GM18517 (cell line): ENCODE measurements around the gene ANKRD22.

Source experiments
- ATAC-seq: cut with Tn5 transposase; IDR thresholded peaks from one replicate; pipeline ENCODE4 v1.9.1; 2021; ENCODE audit warnings: mild to moderate bottlenecking, moderate library complexity; ENCODE audit not compliant: unreplicated experiment

ANKRD22 gene

DNA sequence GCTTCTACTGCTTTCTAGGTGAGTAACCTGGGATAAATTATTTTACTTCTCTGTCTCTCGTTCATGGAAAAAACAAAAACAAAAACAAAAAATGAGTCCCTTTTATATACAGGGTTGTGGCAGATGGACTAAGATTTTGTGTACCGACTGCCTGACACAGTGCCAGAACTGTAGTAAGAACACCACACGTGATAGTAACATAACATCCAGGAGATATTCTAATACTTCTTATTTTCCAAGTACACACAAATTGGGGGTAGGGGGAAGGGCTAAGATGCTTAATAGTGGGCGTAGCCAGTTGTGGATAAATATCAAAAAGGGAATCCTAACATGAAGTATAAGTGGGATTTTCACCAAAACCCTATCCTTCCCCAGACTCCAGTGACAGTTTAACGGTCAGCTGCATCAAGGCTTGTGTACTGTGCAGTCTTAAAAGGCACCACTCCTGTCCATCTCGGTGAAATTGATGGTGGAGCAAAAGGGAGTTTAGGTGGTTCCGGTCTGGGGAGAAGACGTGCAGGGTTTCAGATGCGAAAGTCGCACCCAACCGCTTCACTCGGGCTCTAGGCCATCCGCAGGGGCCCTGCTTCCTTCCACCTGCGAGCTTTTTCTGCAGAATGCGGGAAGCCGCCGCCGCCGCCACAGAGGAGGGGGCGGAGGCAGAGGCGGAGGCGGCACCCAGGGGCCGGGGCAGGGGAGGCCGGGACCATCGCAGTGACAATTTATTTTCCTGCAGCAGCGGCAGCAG is 28.1 kb upstream of the ANKRD22 start, which contains the start of gene STAMBPL1:
STAMBPL1 (plus strand) TSS at position 712 of the 748 bp plus-strand sequence. CDS start 21,464 bp downstream, outside the sequence.
- ATAC-seq: peak; percentile 45

DNA sequence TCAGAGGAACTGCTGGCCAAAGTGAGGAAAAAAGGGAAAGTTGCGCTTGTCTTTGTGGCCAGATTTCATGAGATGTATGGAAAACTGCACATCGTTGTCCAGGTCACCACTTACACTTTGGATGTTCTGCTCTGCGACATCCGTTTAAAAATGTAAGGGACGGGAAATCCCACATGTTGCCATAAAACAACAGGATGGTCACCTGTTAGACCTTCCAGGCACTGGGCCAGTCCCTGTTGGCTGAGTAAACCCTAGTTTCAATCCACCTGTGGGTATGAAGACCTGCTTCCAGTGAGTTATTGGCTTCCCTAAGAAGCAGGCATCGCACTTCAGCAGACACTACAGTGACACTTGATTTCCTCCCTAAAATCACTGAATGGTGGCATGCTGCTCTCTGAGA is 25.7 kb upstream of the ANKRD22 start:
- ATAC-seq: no peak

DNA sequence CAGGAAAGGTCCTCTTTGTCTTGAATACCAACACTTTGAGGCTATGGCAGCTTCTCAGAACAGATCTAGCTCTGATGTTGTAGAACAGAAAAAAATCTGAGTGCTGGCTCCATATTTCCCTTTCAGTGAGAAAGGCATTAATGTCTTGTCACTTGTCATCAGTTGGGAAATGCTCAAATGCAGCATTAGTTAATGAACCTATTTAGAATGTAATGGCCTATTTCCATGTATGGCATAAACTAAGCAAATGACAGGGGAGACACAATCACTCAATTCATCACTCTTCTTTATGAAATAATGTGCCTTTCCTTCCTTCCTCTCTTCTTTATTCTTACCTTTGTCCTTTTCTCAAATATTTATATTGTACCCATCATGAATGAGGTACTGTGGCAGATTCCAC is 23.4 kb upstream of the ANKRD22 start:
- ATAC-seq: no peak

DNA sequence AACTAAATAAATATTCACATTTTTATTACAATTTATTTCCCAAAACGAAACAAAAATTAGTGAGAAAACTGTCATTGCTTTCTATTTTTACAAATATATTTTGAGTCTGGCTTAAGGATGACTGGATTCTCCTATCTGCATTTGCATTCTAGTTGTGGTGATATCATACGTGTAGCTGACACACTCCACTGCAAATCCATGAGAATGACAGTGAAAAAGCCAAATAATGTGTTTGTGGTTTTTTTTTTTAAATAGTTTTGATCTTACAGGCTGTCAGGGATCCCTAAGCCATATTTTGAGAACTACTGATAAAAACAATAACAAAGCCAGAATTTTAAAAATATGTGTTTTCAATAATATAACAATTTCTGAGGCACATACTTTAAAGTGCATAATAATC is 22.6 kb upstream of the ANKRD22 start:
- ATAC-seq: no peak

DNA sequence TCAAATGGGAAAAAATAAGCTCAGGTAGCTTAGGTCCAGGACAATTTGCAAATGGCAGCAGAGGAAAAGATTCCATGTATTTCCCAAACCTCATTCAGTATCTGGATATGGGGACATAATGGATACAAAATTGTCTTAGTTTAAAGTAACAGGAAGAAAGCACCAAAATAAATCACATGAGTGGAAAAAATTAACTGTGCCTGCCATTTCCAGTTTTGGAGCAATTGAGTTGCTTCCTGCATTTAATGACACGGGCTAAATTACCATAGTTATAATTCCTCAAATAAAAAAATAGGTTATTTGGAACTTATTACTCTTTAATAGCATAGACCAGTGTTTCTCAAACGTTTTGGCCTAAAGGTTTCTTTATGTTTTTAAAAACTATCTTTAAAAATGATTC is 22.1 kb upstream of the ANKRD22 start:
- no peak for ATAC-seq

DNA sequence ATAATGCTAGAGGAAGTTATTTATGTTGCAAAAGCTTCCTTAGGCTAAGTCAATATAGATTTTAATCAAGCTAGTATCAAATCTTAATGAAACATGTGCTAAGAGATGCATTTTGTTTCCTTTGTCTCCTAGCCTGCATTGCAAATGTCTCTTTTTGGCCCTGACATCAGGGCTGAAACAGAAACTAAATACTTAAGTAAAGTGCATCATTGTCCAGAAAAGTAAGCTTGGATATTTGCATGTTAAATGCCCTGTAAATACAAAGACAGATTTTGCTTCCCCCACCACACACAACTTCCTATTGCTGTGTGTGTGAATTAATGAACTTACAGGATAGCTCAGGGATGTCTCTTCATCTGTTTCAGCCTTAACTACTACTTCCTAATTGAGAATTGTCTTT is 18.4 kb upstream of the ANKRD22 start:
- no peak for ATAC-seq

DNA sequence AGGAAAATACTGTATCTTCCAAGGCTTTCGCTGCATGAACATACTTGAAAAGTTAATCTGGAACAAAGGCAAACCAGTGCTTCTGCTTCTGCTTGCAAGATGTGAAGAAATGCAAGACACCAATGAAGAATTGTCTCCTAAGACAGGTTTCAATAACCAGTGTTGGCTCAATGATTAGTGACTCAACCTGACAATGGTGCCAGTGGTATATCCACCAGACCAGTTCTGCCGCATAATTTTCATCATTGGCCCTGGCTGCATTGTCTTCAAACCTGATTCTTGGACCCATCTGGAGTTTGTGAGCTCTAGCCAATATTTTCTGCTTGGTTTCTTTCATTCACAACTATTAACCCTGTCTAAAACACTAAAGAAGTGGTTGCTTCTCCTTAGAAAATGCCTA is 14.8 kb upstream of the ANKRD22 start:
- no peak for ATAC-seq

DNA sequence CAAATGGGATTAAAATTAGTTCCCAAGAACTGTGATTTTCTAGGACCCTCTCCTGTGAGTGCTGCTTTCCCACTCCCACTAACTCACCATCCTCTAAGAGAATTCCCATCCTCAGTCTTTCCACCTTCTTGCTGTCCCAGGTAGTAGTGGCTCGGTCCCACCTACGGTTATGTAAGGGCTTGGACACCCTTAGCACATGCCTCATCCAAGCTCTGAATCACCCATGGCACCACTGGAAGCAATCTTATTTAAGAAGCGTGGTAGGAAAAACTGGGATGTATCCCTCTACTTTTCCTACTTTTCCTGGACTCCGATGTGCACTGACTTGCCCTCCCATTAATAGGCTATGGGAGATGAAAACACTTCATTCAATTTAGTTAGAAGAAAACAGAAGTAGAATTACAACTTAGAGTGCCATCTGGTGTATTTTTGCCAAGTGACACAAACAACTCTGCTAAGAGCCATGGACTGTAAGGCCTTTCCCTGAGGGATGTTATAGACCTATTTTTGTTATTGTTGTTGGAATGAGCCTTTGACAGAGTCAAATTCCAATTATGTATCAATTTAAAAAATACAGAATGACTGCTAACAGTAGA is 13.7 kb upstream of the ANKRD22 start:
- ATAC-seq: no peak

DNA sequence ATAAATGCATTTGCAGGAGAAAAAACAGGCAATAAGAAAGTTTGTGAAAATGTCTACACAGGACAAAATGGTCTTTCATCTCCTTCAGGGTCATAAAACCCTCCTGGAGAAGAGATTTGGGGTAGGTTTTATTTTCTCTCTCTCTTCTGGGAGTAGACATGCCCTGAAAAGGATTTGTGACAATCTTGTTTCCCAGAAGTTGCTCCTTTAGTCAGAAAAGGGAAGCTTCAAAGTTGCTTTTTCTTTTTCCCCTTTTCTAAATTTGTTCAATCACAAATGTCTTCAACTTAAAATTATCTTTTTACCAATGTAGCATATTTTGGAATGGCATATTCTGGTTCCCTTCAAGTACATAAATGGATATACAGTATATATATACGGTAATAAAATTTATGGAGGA is 9.4 kb upstream of the ANKRD22 start:
- no peak for ATAC-seq

DNA sequence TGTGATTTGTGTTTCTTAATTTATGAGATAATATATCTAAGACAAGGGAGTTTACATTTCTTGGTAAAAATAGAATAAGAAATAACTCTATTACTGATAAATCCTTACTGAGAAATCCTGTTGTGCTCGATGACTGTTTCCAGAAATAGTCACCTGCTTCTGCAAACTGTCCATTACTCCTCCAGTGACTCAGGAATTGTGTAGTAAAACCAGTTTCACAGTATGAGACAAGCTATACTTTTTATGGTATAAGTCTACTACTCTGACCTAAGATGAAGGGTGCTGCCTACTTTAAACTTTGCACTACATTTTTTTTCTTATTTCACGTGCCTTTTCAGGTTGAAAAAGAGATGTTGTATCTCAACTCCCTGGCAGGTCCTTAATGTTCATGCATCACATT is 6.8 kb upstream of the ANKRD22 start:
- no peak for ATAC-seq

DNA sequence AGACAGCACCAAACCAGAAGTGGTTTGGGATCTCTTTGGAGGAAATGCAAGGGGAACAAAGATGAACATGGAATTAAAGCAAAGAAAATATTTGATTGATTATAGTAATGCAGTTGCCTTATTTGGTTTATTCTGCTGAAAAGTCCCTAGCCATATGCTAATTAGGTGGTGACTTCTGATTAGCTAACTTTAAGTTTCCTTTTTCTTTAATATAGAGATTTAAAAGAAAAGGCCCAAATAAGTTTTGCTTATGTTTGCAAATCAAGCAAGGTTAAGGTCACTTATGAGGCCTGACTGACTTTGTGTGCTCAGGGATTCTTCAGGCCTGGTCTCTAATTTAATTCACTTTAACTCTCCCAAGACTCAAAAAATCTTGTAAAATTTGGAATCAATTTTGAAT is 6.2 kb upstream of the ANKRD22 start:
- ATAC-seq: no peak

DNA sequence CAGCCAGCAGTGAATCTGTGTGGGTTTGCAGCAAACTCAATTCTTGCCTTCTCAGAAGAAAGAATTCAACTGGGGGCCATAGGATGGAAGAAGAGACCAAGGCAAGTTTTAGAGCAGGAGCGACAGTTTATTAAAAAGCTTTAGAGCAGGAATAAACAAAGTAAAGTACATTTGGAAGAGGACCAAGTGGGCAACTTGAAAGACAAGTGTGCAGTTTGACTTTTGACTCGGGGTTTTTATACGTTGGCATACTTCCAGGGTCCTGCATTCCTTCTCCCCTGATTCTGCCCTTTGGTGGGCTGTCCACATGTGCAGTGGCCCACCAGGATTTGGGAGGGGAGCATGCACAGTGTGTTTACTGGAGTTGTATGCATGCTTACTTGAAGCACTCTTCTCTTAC is 3.0 kb upstream of the ANKRD22 start:
- no peak for ATAC-seq

DNA sequence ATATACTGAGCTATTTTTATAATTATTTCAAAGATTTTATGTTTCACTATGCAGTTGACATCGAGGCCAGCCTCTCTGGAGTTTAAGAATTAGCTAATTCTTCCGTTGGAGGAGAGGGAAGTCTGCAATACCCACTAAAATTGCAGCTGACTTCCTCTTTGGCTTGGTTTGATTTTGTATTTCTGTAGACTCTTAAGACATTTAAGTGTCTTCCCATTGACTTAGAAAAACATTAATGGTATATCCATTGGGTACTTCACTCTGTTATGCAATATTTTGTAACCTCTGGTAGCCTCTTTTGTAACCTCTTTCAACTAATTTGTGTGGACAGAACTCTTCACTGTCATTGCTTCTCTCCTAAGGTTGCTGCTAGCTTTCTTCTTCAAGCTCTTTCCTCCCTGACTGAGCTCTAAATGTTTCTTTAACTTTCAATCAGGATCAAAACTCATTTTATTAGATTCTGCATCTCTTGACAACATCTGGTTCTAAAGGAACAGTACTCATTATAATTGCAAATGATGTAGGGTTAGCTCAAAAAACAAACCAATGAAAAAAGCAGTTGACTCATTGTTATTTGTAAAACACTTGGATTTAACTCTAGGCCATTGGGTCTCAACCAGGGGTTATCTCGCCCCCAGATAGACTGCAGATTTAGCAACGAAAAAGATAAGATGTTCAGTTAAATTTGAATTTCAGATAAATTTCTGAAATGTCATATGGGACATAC is 1.7 kb upstream of the ANKRD22 start:
- ATAC-seq: no peak

DNA sequence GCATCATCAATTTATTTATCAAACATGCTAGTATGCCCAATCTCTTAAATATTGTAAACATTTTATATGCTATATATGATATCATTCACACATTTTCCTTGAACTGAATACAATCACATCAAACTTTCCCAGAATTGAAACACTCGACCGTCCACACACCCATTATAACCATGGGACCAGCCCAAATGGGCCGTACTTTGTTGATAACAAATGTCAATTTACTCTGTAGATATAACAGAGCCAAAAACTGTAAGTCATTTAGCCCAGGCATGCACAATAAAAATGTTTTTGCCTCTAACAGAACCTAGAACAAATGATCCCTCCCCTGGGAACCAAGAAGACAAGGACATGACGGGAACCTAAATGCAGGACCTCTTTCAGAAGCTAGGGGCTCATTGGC is 683 bp upstream of the ANKRD22 start:
- ATAC-seq: no peak

DNA sequence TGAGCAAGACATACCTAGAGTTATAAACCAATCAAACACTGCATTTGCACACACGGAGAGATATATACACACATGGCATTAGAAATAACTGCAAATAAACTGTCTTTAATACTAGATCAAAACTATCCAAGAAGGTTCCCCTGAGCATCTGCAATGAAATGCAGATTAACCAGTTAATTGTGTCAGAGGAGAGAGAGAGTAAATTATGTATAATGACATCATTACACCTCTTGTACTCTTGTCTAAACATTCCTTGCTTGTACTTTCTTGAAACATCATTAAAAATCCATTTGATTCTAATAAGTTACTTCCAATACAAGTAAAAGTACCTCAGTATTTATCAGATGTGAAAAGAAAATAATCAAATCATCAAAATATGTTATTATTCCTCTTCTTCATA is 932 bp downstream of the ANKRD22 start:
- no peak for ATAC-seq

DNA sequence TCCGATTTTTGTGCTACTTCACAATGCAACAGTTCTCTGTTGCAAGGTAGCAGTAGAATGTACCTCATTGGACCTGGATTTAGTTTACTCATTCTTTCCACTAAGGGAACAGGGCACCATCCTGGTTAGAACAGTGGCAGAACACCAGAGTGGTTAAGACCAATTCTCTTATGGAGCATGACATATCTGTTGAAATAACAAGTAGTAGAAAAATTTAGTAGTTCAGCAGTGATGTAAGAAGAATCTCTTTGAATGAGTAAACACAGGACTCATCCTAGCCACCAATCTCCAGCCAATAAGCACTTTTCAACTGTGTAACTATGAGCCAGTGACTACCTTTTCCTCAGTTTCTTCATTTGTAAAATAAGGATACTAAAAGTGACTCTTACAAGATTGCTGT is 2.4 kb downstream of the ANKRD22 start:
- ATAC-seq: no peak

DNA sequence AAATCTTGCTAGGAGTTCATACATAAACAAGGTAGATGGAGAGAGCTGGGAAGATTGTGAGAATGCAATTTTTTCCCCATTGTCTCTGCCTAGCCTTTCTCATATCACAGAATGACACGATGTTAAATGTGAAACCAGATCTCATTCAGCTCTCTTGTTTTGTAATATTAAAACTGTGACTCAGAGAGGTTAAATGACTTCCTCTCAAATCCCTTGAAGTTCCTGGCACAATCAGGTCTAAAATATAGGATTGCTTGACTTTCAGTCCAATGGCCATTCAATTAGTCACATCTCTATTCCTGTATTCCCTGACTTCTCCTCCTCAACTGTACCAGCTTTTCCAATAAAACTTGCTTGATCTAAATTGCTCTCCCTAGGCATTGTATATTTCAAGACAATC is 3.1 kb downstream of the ANKRD22 start:
- ATAC-seq: no peak

DNA sequence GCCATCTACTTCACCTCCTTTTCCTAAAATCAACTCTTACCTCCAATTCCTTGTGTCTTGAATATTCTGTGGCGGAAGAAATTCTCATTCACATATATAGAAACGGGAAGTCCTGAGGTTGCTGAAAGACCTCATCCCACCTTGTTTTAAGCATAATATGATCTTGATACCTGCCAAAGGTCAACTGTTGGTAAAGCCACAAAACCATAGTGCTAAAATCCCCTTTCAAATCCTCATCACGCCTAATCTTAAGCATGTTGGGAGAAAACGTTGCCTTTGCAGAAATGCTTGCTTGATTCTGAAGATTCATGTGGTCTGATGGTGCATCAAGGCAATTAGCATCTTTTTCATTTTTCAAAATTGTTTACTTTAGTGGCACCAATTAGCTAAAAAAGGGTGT is 8.5 kb downstream of the ANKRD22 start:
- no peak for ATAC-seq

DNA sequence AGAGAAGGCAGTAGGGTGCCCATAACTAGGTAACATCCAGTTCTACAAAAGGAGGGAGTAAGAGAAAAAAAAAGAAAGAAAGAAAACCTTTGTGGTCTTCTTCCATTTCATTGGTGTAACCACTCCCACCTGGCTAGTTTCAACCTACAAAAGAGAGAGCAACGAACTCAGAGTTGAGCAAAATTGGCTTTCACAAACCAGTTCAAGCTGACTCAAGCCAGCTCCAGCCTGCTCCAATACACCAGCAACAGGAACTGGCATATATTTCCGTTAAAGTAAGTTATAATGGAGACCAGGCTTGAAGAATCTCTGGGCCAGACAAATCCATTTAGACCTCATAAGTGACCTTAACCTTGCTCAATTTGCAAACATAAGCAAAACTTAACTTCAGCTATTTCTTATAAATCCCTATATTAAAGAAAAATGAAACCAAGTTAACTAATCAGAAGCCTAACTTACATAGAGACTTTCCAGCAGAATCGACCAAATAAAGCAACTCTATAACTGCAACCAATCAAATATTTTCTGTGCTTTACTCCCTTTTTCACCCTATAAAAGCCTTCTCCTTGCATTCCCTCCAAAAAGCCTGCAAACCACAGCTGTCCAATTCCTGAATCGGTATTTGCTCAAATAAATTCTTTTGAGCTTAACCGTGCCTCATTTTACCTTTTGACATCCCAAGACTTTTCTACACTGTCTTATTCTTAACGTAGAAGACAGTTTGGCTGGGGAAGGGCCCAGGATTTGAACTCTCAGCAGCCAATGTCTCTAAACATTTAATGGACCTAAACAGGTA is 10.1 kb downstream of the ANKRD22 start:
- ATAC-seq: no peak

DNA sequence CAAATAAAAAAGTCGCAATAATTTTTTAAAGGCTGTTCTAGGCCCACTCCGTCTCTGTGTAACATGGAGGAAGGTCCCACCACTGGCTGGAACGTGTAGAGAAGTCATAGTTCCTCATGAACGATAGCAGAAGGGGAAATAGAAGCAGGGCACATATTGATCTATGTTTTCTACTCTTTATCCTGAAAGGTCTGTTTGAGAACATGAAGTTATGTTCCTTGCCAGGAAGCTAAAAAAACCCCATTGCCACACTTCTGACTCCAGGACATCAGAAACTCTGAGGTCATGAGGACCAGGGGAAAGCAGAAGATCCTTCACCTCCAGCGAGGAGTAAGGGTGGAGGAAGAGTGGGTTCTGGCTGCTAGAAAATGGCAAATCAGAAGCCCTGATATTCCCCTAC is 10.8 kb downstream of the ANKRD22 start:
- ATAC-seq: no peak

DNA sequence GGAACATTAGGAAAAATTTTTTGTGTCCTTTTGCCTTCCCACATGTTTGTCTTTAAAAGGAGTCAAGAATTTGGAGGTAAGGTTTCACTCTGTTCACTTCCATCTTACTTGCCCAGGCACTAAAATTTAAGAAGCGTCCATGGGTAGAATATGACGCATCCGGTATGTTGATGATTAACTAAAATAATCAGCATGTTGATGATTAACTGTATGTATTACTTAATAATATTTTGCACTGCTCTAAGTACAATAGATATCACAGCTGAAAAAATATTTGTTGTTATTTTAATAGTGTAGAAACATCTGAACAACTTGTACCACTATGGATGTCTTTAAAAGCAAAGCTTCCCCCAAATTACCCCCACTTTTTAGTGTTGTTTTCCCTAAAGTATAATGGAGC is 11.5 kb downstream of the ANKRD22 start:
- no peak for ATAC-seq
